ENCODE results near the gene DNAJC27.

The DNAJC27 gene

GRCh38 chr2:24928036-24928435, 43.7 kb downstream of the DNAJC27 start:
- no peaks in the 10 kb centered on the region for H3K27me3 ChIP-seq (ENCODE audit: control insufficient read depth, insufficient read depth, low read length, poor library complexity, severe bottlenecking)
- H3K27ac ChIP-seq (ENCODE audit: insufficient read depth, low read depth, low read length, poor library complexity, severe bottlenecking): no peak overlapping the region
- no peaks in the 10 kb centered on the region for H3K36me3 ChIP-seq (ENCODE audit: control insufficient read depth, insufficient read depth, low read length)
- no peaks in the 10 kb centered on the region for H3K9me3 ChIP-seq (ENCODE audit: control insufficient read depth, low read length)
- H3K4me3 ChIP-seq (ENCODE audit: insufficient read depth, low read depth, low read length): no peak overlapping the region
- peaks cover 7% of the 10 kb centered on the region for H3K4me1 ChIP-seq (ENCODE audit: control insufficient read depth, insufficient read depth, low read length)

GRCh38 chr2:24926602-24927252, 45.0 kb downstream of the DNAJC27 start:
- Histone ChIP-seq H3K4me1 (ENCODE audit: control insufficient read depth, insufficient read depth, low read length) (peaks cover 7% of the 10 kb centered on the region), H3K4me3 (ENCODE audit: insufficient read depth, low read depth, low read length) (no peak overlapping the region), H3K27me3 (ENCODE audit: control insufficient read depth, insufficient read depth, low read length, poor library complexity, severe bottlenecking) (no peaks in the 10 kb centered on the region), H3K36me3 (ENCODE audit: control insufficient read depth, insufficient read depth, low read length) (no peaks in the 10 kb centered on the region), H3K9me3 (ENCODE audit: control insufficient read depth, low read length) (no peaks in the 10 kb centered on the region), H3K27ac (ENCODE audit: insufficient read depth, low read depth, low read length, poor library complexity, severe bottlenecking) (no peak overlapping the region)
- WGBS, 2 experiments: 65 to 68% methylated on average over 33 of the region's 33 CpGs

- H3K4me3 ChIP-seq (ENCODE audit: insufficient read depth, low read depth, low read length): no peak overlapping the region
Measured at GRCh38 chr2:24926220-24926601, 45.5 kb downstream of the DNAJC27 start.

GRCh38 chr2:24925815-24926214, 45.9 kb downstream of the DNAJC27 start:
- 94 to 96% methylated on average over 10 of the region's 10 CpGs for WGBS, 2 experiments
- Histone ChIP-seq H3K9me3 (ENCODE audit: control insufficient read depth, low read length) (no peaks in the 10 kb centered on the region), H3K27ac (ENCODE audit: insufficient read depth, low read depth, low read length, poor library complexity, severe bottlenecking) (no peak overlapping the region)

More at GRCh38 chr2:24926220-24926601, 45.5 kb downstream of the DNAJC27 start:
- WGBS, 2 experiments: 94 to 95% methylated on average over 14 of the region's 14 CpGs
- no peak overlapping the region for H3K27ac ChIP-seq (ENCODE audit: insufficient read depth, low read depth, low read length, poor library complexity, severe bottlenecking)
- no peaks in the 10 kb centered on the region for H3K36me3 ChIP-seq (ENCODE audit: control insufficient read depth, insufficient read depth, low read length)
- H3K4me1 ChIP-seq (ENCODE audit: control insufficient read depth, insufficient read depth, low read length): peaks cover 7% of the 10 kb centered on the region
- H3K27me3 ChIP-seq (ENCODE audit: control insufficient read depth, insufficient read depth, low read length, poor library complexity, severe bottlenecking): no peaks in the 10 kb centered on the region
- H3K9me3 ChIP-seq (ENCODE audit: control insufficient read depth, low read length): no peaks in the 10 kb centered on the region

GRCh38 chr2:24924732-24925131, 47.0 kb downstream of the DNAJC27 start:
- Histone ChIP-seq H3K4me3 (ENCODE audit: insufficient read depth, low read depth, low read length) (no peak overlapping the region), H3K36me3 (ENCODE audit: control insufficient read depth, insufficient read depth, low read length) (no peaks in the 10 kb centered on the region), H3K4me1 (ENCODE audit: control insufficient read depth, insufficient read depth, low read length) (peaks cover 7% of the 10 kb centered on the region), H3K9me3 (ENCODE audit: control insufficient read depth, low read length) (no peaks in the 10 kb centered on the region), H3K27ac (ENCODE audit: insufficient read depth, low read depth, low read length, poor library complexity, severe bottlenecking) (no peak overlapping the region), H3K27me3 (ENCODE audit: control insufficient read depth, insufficient read depth, low read length, poor library complexity, severe bottlenecking) (peaks cover 9% of the 10 kb centered on the region)
- 88 to 94% methylated on average over 6 of the region's 6 CpGs for WGBS, 2 experiments

More at GRCh38 chr2:24925815-24926214, 45.9 kb downstream of the DNAJC27 start:
- no peaks in the 10 kb centered on the region for H3K36me3 ChIP-seq (ENCODE audit: control insufficient read depth, insufficient read depth, low read length)
- peaks cover 7% of the 10 kb centered on the region for H3K4me1 ChIP-seq (ENCODE audit: control insufficient read depth, insufficient read depth, low read length)
- H3K4me3 ChIP-seq (ENCODE audit: insufficient read depth, low read depth, low read length): no peak overlapping the region
- H3K27me3 ChIP-seq (ENCODE audit: control insufficient read depth, insufficient read depth, low read length, poor library complexity, severe bottlenecking): peaks cover 4% of the 10 kb centered on the region

GRCh38 chr2:24924266-24924665, 47.5 kb downstream of the DNAJC27 start:
- H3K36me3 ChIP-seq (ENCODE audit: control insufficient read depth, insufficient read depth, low read length): no peaks in the 10 kb centered on the region
- WGBS, 2 experiments: 94 to 96% methylated on average over 5 of the region's 5 CpGs
- peaks cover 9% of the 10 kb centered on the region for H3K4me1 ChIP-seq (ENCODE audit: control insufficient read depth, insufficient read depth, low read length)

GRCh38 chr2:24923106-24923505, 48.6 kb downstream of the DNAJC27 start:
- H3K27me3 ChIP-seq (ENCODE audit: control insufficient read depth, insufficient read depth, low read length, poor library complexity, severe bottlenecking): peaks cover 13% of the 10 kb centered on the region
- no peaks in the 10 kb centered on the region for H3K9me3 ChIP-seq (ENCODE audit: control insufficient read depth, low read length)
- H3K4me3 ChIP-seq (ENCODE audit: insufficient read depth, low read depth, low read length): no peak overlapping the region
- H3K27ac ChIP-seq (ENCODE audit: insufficient read depth, low read depth, low read length, poor library complexity, severe bottlenecking): no peak overlapping the region
- no peaks in the 10 kb centered on the region for H3K36me3 ChIP-seq (ENCODE audit: control insufficient read depth, insufficient read depth, low read length)
- 92 to 93% methylated on average over 10 of the region's 10 CpGs for WGBS, 2 experiments
- peaks cover 20% of the 10 kb centered on the region for H3K4me1 ChIP-seq (ENCODE audit: control insufficient read depth, insufficient read depth, low read length)

More at GRCh38 chr2:24924266-24924665, 47.5 kb downstream of the DNAJC27 start:
- no peak overlapping the region for H3K4me3 ChIP-seq (ENCODE audit: insufficient read depth, low read depth, low read length)
- H3K9me3 ChIP-seq (ENCODE audit: control insufficient read depth, low read length): no peaks in the 10 kb centered on the region
- H3K27me3 ChIP-seq (ENCODE audit: control insufficient read depth, insufficient read depth, low read length, poor library complexity, severe bottlenecking): peaks cover 13% of the 10 kb centered on the region
- H3K27ac ChIP-seq (ENCODE audit: insufficient read depth, low read depth, low read length, poor library complexity, severe bottlenecking): no peak overlapping the region

- Histone ChIP-seq H3K4me3 (ENCODE audit: insufficient read depth, low read depth, low read length) (no peak overlapping the region), H3K4me1 (ENCODE audit: control insufficient read depth, insufficient read depth, low read length) (peaks cover 20% of the 10 kb centered on the region), H3K27me3 (ENCODE audit: control insufficient read depth, insufficient read depth, low read length, poor library complexity, severe bottlenecking) (peaks cover 13% of the 10 kb centered on the region), H3K36me3 (ENCODE audit: control insufficient read depth, insufficient read depth, low read length) (no peaks in the 10 kb centered on the region), H3K27ac (ENCODE audit: insufficient read depth, low read depth, low read length, poor library complexity, severe bottlenecking) (no peak overlapping the region), H3K9me3 (ENCODE audit: control insufficient read depth, low read length) (no peaks in the 10 kb centered on the region)
- WGBS, 2 experiments: 97 to 100% methylated on average over 1 of the region's 1 CpG
Measured at GRCh38 chr2:24922556-24922955, 49.2 kb downstream of the DNAJC27 start.

GRCh38 chr2:24920809-24921441, 50.8 kb downstream of the DNAJC27 start:
- Histone ChIP-seq H3K4me3 (ENCODE audit: insufficient read depth, low read depth, low read length) (peak overlapping the region; percentile 51), H3K9me3 (ENCODE audit: control insufficient read depth, low read length) (no peaks in the 10 kb centered on the region), H3K27ac (ENCODE audit: insufficient read depth, low read depth, low read length, poor library complexity, severe bottlenecking) (no peak overlapping the region), H3K4me1 (ENCODE audit: control insufficient read depth, insufficient read depth, low read length) (peaks cover 13% of the 10 kb centered on the region), H3K36me3 (ENCODE audit: control insufficient read depth, insufficient read depth, low read length) (no peaks in the 10 kb centered on the region), H3K27me3 (ENCODE audit: control insufficient read depth, insufficient read depth, low read length, poor library complexity, severe bottlenecking) (peaks cover 13% of the 10 kb centered on the region)
- WGBS, 2 experiments: 30 to 36% methylated on average over 12 to 13 of the region's 13 CpGs

GRCh38 chr2:24920098-24920808, 51.5 kb downstream of the DNAJC27 start, which contains the start of gene ADCY3:
ADCY3 (minus strand) TSS chr2:24920237; CDS start chr2:24918987, 1,250 bp downstream.
- no peaks in the 10 kb centered on the region for H3K9me3 ChIP-seq (ENCODE audit: control insufficient read depth, low read length)
- H3K27ac ChIP-seq (ENCODE audit: insufficient read depth, low read depth, low read length, poor library complexity, severe bottlenecking): no peak within 1 kb of the TSS
- peaks cover 13% of the 10 kb centered on the region for H3K4me1 ChIP-seq (ENCODE audit: control insufficient read depth, insufficient read depth, low read length)
- H3K27me3 ChIP-seq (ENCODE audit: control insufficient read depth, insufficient read depth, low read length, poor library complexity, severe bottlenecking): peaks cover 13% of the 10 kb centered on the region
- 1% methylated on average over 103 of the region's 103 CpGs for WGBS, 2 experiments
- peak within 1 kb of the TSS; percentile 51 for H3K4me3 ChIP-seq (ENCODE audit: insufficient read depth, low read depth, low read length)
- no peaks in the 10 kb centered on the region for H3K36me3 ChIP-seq (ENCODE audit: control insufficient read depth, insufficient read depth, low read length)
